ENCODE measurements around the gene BZW2.

The BZW2 gene

DNA sequence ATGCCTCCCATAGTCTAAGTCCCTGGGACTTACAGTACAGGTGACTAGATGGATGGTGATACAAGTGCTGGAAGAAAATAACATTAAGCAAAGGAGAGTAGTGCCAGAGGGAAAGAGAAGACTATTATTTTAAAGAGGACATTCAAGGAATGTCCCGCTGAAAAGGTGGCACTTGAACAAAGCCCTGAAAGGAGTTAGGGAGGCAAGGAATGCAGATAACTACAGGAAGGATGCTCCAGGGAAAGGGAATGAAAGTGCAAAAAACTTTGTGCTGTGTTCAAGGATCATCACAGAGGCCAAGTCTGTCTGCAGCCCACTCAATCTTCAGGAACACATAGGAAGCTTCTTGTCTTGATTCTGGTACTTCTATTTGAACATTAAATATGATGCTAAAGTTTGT is 15.3 kb upstream of the BZW2 start:
- H3K27me3 Mint-ChIP-seq, result no peaks in the 10 kb centered on the region
- intact Hi-C loops (cut with micrococcal nuclease), result no loop called here
- H3K36me3 Mint-ChIP-seq (ENCODE audit: low read depth), result peaks cover 33% of the 10 kb centered on the region
- no peaks in the 10 kb centered on the region for H3K9me3 Mint-ChIP-seq
- H3K4me3 Mint-ChIP-seq, result no peak overlapping the region
- no peak overlapping the region for H3K27ac Mint-ChIP-seq
- peaks cover 13% of the 10 kb centered on the region for H3K4me1 Mint-ChIP-seq (ENCODE audit: low read depth)

DNA sequence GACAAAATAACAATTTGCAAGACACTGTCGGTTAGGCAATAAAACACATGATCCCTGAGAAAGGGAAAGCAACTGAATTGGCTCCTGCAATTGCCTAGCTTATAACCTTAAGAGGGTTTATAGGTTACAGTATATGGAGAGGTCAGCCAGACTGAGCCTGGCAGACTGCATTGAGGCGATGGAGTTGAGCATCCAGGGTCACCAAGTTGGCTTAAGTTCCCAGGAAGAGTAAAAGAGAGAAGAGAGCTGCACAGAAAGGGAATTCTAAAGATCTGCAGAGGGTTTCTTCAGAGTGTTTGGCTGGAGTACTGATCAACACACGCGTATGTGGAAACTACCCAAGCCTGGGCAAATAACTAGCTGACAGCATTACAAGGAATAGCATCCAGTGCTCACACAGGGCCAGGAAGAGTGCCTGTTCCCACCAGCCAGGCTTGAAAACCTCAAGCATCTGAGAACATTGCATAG is 11.7 kb upstream of the BZW2 start:
- Mint-ChIP-seq H3K4me1 (ENCODE audit: low read depth) (peaks cover 13% of the 10 kb centered on the region), H3K9me3 (no peaks in the 10 kb centered on the region), H3K4me3 (no peak overlapping the region), H3K36me3 (ENCODE audit: low read depth) (peaks cover 25% of the 10 kb centered on the region), H3K27ac (peak overlapping the region; percentile 81), H3K27me3 (no peaks in the 10 kb centered on the region)
- intact Hi-C loops (cut with micrococcal nuclease), result no loop called here

DNA sequence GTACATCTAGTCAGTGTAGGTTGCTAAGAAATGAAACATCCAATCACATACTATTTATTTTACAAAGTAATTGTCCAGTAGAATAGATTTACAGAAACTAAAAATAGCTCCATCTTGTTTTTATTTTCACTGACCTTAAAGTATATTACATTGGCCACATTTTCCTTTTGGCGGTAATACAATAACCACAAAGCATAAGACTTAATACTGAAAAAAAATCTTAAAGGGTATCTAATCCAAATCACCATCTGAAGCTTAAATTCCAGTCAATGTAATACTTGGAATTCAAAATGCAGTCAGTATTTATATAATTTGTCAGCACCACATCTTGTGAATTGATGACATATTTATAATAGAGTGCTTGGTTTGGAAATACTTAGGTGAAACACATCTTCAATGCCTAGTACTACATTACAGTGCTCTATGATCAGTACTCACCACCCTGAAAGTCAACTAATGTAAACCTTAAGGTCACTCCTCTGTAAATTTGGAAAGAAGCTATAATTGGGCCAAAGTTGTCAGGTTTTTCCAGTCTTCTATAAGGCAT is 9.4 kb upstream of the BZW2 start:
- intact Hi-C loops (cut with micrococcal nuclease), result no loop called here

DNA sequence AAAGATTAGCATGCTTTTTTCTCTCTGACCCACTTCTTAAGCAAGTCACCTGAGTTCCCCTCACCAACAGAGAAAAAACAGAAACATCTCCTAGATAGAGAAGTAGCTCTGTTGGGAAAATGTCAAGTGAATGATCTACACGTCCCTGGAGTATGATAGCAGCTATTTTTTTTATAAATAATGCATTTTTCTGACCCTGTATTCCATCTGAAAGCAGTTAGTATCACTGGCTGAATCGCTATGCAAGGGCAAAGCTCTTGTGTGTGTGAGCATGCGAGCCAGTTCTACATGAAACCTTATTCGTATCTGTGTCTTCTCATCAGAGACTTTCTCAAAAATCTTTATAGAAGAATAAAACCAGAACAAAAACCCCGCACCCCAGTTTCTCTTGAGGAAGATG is 8.6 kb upstream of the BZW2 start:
- H3K9me3 Mint-ChIP-seq, result no peaks in the 10 kb centered on the region
- H3K36me3 Mint-ChIP-seq (ENCODE audit: low read depth), result peaks cover 8% of the 10 kb centered on the region
- H3K4me1 Mint-ChIP-seq (ENCODE audit: low read depth), result peaks cover 13% of the 10 kb centered on the region
- no peak overlapping the region for H3K27ac Mint-ChIP-seq
- intact Hi-C loops (cut with micrococcal nuclease), result no loop called here
- no peaks in the 10 kb centered on the region for H3K27me3 Mint-ChIP-seq
- no peak overlapping the region for H3K4me3 Mint-ChIP-seq

More for the DNA sequence above, 9.4 kb upstream of the BZW2 start:
- Mint-ChIP-seq H3K4me3 (no peak overlapping the region), H3K27me3 (no peaks in the 10 kb centered on the region), H3K27ac (no peak overlapping the region), H3K4me1 (ENCODE audit: low read depth) (peaks cover 13% of the 10 kb centered on the region), H3K9me3 (no peaks in the 10 kb centered on the region), H3K36me3 (ENCODE audit: low read depth) (peaks cover 15% of the 10 kb centered on the region)

DNA sequence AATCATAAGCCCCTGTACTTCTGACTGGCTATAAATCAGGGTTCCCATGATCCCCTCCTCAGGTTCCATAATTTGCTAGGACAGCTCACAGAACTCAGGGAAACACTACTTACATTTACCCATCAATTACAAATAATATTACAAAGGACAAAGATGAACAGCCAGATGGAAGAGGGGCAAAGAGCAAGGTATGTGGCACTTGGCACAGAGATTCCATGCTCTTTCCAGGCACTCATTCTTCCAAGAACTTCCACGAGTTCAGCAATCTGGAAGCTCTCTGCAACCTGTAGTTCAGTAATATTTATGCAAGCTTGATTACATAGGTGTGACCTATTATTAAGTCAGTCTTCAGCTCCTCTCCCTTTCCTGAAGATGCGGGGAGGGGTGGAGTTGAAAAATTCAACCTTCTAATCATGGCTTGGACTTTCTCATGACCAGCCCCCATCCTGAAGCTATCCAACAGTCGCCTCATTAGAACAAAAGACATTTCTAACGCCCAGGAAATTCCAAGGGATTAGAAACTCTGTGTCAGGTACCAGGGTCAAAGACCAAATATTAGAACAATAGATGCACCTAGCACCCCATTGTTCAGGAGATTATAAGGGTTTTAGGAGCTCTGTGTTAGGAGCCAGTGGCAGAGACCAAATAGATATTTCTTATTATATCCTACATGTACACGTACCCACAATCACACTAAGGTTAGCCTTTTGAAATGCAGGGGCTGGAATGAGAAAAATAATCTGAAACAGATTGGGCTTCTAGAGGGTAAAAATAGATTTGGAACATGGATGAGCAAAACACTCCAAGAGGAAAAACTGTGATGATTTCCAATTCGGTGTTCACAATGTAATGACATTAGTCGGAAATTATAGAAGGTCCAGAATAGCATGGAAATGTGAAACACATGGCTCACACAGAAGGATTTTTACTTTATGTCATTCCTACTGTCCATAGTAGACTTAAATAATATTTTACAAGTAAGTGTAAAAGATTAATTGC is 7.4 kb upstream of the BZW2 start:
- no peaks in the 10 kb centered on the region for H3K27me3 Mint-ChIP-seq
- H3K4me3 Mint-ChIP-seq, result no peak overlapping the region
- peaks cover 22% of the 10 kb centered on the region for H3K4me1 Mint-ChIP-seq (ENCODE audit: low read depth)
- intact Hi-C loops (cut with micrococcal nuclease), result no loop called here
- peaks cover 9% of the 10 kb centered on the region for H3K36me3 Mint-ChIP-seq (ENCODE audit: low read depth)
- H3K9me3 Mint-ChIP-seq, result no peaks in the 10 kb centered on the region
- H3K27ac Mint-ChIP-seq, result no peak overlapping the region

DNA sequence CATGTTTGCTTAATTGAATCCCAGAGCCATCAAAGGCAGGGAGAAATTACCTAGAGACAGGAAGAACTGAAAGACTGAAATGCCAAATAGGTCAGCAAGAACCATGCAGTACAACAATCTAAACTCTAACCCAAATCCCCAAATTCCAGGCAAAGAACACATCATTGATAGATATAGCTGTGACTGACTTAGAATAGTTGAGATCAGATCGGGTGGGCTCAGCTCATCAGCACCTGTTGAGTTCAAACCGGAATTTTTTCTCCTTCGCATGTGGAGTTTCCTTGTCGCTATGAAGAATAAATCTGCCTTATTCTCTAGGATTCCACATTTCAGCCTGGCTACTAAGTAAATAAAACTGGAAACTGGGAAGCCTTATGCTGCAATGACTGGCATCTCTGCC is 1.8 kb upstream of the BZW2 start:
- H3K4me1 Mint-ChIP-seq (ENCODE audit: low read depth), result peaks cover 46% of the 10 kb centered on the region
- H3K27ac Mint-ChIP-seq, result peak overlapping the region; percentile 93
- H3K27me3 Mint-ChIP-seq, result no peaks in the 10 kb centered on the region
- intact Hi-C loops (cut with micrococcal nuclease), result no loop called here
- H3K9me3 Mint-ChIP-seq, result no peaks in the 10 kb centered on the region
- peaks cover 32% of the 10 kb centered on the region for H3K36me3 Mint-ChIP-seq (ENCODE audit: low read depth)
- peak overlapping the region; percentile 91 for H3K4me3 Mint-ChIP-seq

DNA sequence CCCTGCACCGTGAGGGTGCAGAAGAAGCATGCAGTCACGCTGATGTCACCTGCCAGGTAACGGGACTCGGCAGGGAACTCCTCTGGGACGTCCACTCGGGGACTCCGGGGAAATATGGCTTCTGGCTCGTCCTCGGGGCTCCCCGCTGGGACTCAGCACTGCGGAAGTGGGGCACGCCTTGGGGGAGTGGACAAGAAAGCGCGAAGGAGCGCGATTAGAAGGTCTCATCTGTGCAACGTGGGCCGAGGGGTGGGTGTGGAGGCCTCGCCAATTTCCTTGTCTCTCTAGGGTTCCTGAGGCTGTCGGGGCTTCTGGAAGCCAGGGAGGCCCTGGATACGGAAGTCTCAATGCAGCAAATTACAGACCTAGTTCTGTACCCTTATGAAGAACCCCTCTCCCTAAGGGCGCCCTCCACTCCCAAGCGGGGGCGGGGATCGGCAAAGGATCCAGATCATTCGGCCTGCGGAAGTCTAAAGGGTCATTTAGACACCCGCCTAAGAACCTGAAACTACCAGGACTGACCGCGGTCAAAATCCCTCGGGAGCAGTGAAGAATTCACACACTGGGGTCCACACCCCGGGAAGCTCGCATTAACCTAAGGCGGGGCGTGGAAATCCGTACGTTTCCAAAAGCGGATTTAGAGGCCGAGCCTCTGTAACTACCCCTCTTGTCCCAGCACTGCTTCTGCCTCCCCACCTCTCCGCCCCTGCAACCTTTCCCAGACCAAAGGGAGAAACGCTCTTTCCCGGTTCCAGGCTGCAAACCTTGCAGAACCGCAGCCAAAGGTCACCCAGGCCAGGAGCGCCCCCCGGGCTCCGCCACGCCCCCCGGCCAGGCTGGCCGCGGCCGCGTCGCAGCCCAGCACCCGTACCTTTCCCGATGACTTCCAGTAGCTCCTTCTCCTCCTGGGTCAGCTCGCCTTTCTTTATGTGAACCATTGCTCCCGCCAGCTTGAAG is 1.1 kb upstream of the BZW2 start:
- peak overlapping the region; percentile 93 for H3K27ac Mint-ChIP-seq
- intact Hi-C loops (cut with micrococcal nuclease), result loop anchor here (5.0 kb wide), 1 partner anchor 37 kb away; no protein-coding TSS in a partner anchor
- H3K36me3 Mint-ChIP-seq (ENCODE audit: low read depth), result peaks cover 32% of the 10 kb centered on the region
- no peaks in the 10 kb centered on the region for H3K9me3 Mint-ChIP-seq
- peaks cover 47% of the 10 kb centered on the region for H3K4me1 Mint-ChIP-seq (ENCODE audit: low read depth)
- H3K4me3 Mint-ChIP-seq, result peak overlapping the region; percentile 91
- no peaks in the 10 kb centered on the region for H3K27me3 Mint-ChIP-seq

DNA sequence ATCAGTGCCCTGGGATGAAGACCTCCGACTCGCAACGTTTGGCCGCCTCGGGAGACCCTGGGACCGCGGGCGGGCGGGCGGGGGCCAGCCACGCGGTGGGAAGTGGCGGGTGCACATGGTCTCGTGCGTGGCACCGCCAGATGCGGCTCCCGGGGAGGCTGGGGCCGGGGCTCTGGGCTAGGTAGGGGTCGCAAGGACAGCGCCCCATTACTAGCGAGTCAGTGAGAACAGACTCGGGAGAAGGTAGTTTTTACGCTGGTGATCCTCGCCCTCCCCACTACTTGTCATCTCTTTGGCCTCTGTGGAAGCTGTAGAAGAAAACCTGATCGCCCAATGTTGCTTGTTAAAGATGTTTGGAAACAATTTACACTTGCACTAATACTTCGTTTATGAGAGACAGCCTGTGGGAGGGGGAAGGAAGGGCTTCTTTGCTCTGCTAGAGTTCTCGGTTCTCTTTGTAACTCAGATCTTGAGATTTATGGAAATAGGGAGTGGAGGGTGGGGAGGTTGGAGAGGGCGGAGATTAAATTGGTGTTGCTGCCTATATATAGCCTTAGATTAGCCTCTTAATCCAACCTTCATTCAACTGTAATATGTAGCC is 591 bp downstream of the BZW2 start:
- peaks cover 32% of the 10 kb centered on the region for H3K36me3 Mint-ChIP-seq (ENCODE audit: low read depth)
- H3K4me3 Mint-ChIP-seq, result peak overlapping the region; percentile 91
- peak overlapping the region; percentile 93 for H3K27ac Mint-ChIP-seq
- H3K9me3 Mint-ChIP-seq, result no peaks in the 10 kb centered on the region
- H3K4me1 Mint-ChIP-seq (ENCODE audit: low read depth), result peaks cover 47% of the 10 kb centered on the region
- H3K27me3 Mint-ChIP-seq, result no peaks in the 10 kb centered on the region
- intact Hi-C loops (cut with micrococcal nuclease), result loop anchor here (2.0 to 5.0 kb wide), 2 partner anchors 22 to 36 kb away; no protein-coding TSS in a partner anchor

DNA sequence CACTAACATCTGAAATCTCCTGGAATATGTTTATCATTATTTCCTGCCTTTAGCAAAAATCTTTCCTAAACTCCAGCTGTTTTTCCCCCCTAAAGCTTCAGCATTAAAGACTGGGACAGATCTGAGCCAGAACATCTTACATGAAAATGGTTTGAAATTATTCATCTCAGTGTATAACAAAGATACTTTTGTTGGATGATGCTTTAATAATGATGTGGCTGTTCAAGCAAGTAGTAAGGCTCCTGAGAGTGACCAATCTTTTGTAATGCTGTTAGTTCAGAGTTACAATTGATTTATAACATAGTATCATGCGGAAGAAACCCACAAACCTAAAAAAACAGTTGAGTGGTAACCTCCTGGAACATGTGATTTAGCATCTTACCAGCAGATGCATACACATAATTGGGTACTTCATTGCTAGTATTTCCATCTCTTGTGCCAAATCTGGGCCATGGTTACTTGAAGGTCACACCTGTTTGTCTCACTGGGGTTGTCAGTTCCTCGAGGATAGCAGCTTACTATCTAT is 1.5 kb downstream of the BZW2 start:
- Mint-ChIP-seq H3K27me3 (no peaks in the 10 kb centered on the region), H3K9me3 (no peaks in the 10 kb centered on the region), H3K27ac (no peak overlapping the region), H3K4me1 (ENCODE audit: low read depth) (peaks cover 47% of the 10 kb centered on the region), H3K4me3 (peak overlapping the region; percentile 91), H3K36me3 (ENCODE audit: low read depth) (peaks cover 32% of the 10 kb centered on the region)
- intact Hi-C loops (cut with micrococcal nuclease), result loop anchor here (2.0 to 5.0 kb wide), 2 partner anchors 21 to 35 kb away; no protein-coding TSS in a partner anchor

DNA sequence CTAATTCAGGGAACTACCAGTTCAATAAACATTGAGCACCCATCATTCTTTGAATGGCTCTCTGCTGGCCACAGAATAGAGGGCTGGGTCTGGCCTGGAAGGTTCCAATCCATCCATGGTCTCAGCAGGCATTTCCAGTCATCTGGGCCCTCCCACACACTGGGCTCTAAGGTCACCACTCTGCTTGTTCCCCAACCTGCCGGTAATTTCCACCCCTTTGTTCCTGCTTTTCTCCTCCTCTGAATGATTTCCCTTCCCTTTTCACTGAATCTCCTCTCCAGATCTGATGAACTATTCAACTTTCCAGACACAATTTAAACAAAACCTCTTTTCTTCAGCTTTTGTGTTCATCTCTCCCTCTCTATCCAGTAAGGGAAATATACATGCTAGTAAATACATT is 2.6 kb downstream of the BZW2 start:
- intact Hi-C loops (cut with micrococcal nuclease), result loop anchor here (5.0 kb wide), 1 partner anchor 34 kb away; no protein-coding TSS in a partner anchor
- Mint-ChIP-seq H3K4me3 (no peak overlapping the region), H3K27ac (no peak overlapping the region), H3K4me1 (ENCODE audit: low read depth) (peaks cover 45% of the 10 kb centered on the region), H3K9me3 (no peaks in the 10 kb centered on the region), H3K36me3 (ENCODE audit: low read depth) (peaks cover 29% of the 10 kb centered on the region), H3K27me3 (no peaks in the 10 kb centered on the region)

DNA sequence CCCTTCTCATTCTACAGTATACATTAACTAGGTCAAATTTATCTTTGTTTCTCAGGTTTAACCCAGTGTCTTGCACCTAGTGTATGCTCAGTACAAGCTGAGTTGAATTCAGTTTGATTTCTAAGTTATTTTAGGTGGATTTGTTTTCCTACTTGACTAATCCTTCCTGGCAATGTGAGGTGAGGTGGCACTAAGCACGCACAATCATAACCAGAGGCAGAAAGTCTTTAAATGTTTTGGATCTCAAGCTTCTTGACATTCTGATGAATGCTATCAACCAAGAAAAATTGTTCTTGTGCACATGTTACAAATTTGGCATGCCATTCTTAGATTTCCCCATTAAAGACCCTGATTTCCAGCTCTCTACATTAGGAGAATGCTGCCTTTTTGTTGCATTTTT is 3.2 kb downstream of the BZW2 start:
- intact Hi-C loops (cut with micrococcal nuclease), result loop anchor here (5.0 kb wide), 1 partner anchor 33 kb away; no protein-coding TSS in a partner anchor
- no peaks in the 10 kb centered on the region for H3K27me3 Mint-ChIP-seq

DNA sequence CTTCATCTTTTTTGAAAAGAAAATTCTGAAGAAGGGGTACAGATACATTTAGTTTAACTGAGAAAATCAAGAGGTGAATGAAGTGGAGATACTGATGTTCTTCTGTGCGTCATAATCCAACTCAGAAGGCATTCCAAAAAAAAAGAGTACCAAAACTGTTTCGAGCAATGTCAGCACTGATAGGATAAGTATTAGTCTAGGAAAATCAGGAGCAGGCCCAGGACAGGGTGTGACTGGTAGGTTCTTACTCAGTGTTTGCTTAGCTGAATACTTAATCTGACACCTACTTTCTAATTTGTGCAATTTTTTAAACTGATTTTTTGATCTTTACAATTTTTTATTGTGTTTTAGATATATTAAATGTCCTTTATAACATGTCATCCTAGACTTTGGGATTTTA is 4.3 kb downstream of the BZW2 start:
- intact Hi-C loops (cut with micrococcal nuclease), result no loop called here
- peaks cover 16% of the 10 kb centered on the region for H3K36me3 Mint-ChIP-seq (ENCODE audit: low read depth)
- no peak overlapping the region for H3K27ac Mint-ChIP-seq
- no peaks in the 10 kb centered on the region for H3K9me3 Mint-ChIP-seq
- no peaks in the 10 kb centered on the region for H3K27me3 Mint-ChIP-seq
- no peak overlapping the region for H3K4me3 Mint-ChIP-seq
- peaks cover 37% of the 10 kb centered on the region for H3K4me1 Mint-ChIP-seq (ENCODE audit: low read depth)

More for the DNA sequence above, 3.2 kb downstream of the BZW2 start:
- H3K9me3 Mint-ChIP-seq, result no peaks in the 10 kb centered on the region
- H3K4me1 Mint-ChIP-seq (ENCODE audit: low read depth), result peaks cover 41% of the 10 kb centered on the region
- no peak overlapping the region for H3K27ac Mint-ChIP-seq
- peaks cover 23% of the 10 kb centered on the region for H3K36me3 Mint-ChIP-seq (ENCODE audit: low read depth)
- H3K4me3 Mint-ChIP-seq, result no peak overlapping the region
